ENCODE data around the gene SPRYD7.

SPRYD7 gene

GRCh38 chr13:49898792-49899191, 37.3 kb downstream of the SPRYD7 start:
- no peak for TF ChIP-seq CTCF (IDR thresholded peaks at IDR 0.05; ENCODE audit: low read depth, low read length)
- no peaks in the 10 kb centered on the region for H3K4me1 ChIP-seq
- DNase-seq = no peak

GRCh38 chr13:49897713-49898112, 38.4 kb downstream of the SPRYD7 start:
- H3K9me3 ChIP-seq = no peaks in the 10 kb centered on the region; the same call in 1 of the 2 replicates
- H3K36me3 ChIP-seq = no peaks in the 10 kb centered on the region
- no peak overlapping the region for H3K4me3 ChIP-seq (ENCODE audit: low read depth, low read length)
- DNase-seq = no peak
- no peaks in the 10 kb centered on the region for H3K4me1 ChIP-seq
- no peak for TF ChIP-seq CTCF (IDR thresholded peaks at IDR 0.05; ENCODE audit: low read depth, low read length)
- H3K27me3 ChIP-seq = no peaks in the 10 kb centered on the region

More at GRCh38 chr13:49898792-49899191, 37.3 kb downstream of the SPRYD7 start:
- Histone ChIP-seq H3K36me3 (no peaks in the 10 kb centered on the region), H3K27me3 (no peaks in the 10 kb centered on the region), H3K4me3 (ENCODE audit: low read depth, low read length) (no peak overlapping the region), H3K9me3 (no peaks in the 10 kb centered on the region; the same call in 1 of the 2 replicates)

- TF ChIP-seq CTCF (IDR thresholded peaks at IDR 0.05; ENCODE audit: low read depth, low read length) = no peak
- DNase-seq = no peak
- H3K27me3 ChIP-seq = no peaks in the 10 kb centered on the region
- H3K9me3 ChIP-seq = no peaks in the 10 kb centered on the region; the same call in 1 of the 2 replicates
- no peak overlapping the region for H3K4me3 ChIP-seq (ENCODE audit: low read depth, low read length)
- no peaks in the 10 kb centered on the region for H3K4me1 ChIP-seq
- H3K36me3 ChIP-seq = no peaks in the 10 kb centered on the region
These were observed 40.3 kb downstream of the SPRYD7 start for GRCh38 chr13:49895826-49896225.

GRCh38 chr13:49893591-49893990, 42.5 kb downstream of the SPRYD7 start:
- no peaks in the 10 kb centered on the region for H3K27me3 ChIP-seq
- no peak overlapping the region for H3K4me3 ChIP-seq (ENCODE audit: low read depth, low read length)
- TF ChIP-seq CTCF (IDR thresholded peaks at IDR 0.05; ENCODE audit: low read depth, low read length) = no peak
- H3K9me3 ChIP-seq = no peaks in the 10 kb centered on the region; the same call in 1 of the 2 replicates
- no peak for DNase-seq
- no peaks in the 10 kb centered on the region for H3K36me3 ChIP-seq
- H3K4me1 ChIP-seq = no peaks in the 10 kb centered on the region

GRCh38 chr13:49890376-49890775, 45.8 kb downstream of the SPRYD7 start:
- H3K4me1 ChIP-seq = no peaks in the 10 kb centered on the region
- TF ChIP-seq CTCF (IDR thresholded peaks at IDR 0.05; ENCODE audit: low read depth, low read length) = no peak
- no peak for DNase-seq

GRCh38 chr13:49878682-49879081, 57.5 kb downstream of the SPRYD7 start:
- Histone ChIP-seq H3K27me3 (no peaks in the 10 kb centered on the region), H3K36me3 (no peaks in the 10 kb centered on the region), H3K4me3 (ENCODE audit: low read depth, low read length) (no peak overlapping the region), H3K9me3 (peaks cover 7% of the 10 kb centered on the region; the same call in 1 of the 2 replicates), H3K4me1 (no peaks in the 10 kb centered on the region)
- DNase-seq = no peak
- TF ChIP-seq CTCF (IDR thresholded peaks at IDR 0.05; ENCODE audit: low read depth, low read length) = no peak

More at GRCh38 chr13:49890376-49890775, 45.8 kb downstream of the SPRYD7 start:
- H3K4me3 ChIP-seq (ENCODE audit: low read depth, low read length) = no peak overlapping the region
- H3K36me3 ChIP-seq = no peaks in the 10 kb centered on the region
- H3K9me3 ChIP-seq = no peaks in the 10 kb centered on the region
- no peaks in the 10 kb centered on the region for H3K27me3 ChIP-seq
